GM19397 (cell line): Measurements from ENCODE around the gene BFAR.
"Not testable (repeated sequence)": the region's sequence is repeated elsewhere in the genome, so short reads cannot be mapped to it uniquely, and the experiment has no call there.

ENCODE experiments used
- ATAC-seq: cut with Tn5 transposase; IDR thresholded peaks from one replicate; pipeline ENCODE4 v1.9.1; 2021; ENCODE audit warnings: mild to moderate bottlenecking, moderate library complexity; ENCODE audit not compliant: unreplicated experiment

Gene BFAR

GRCh38 chr16:14632693-14633569 lies at the start of gene BFAR:
Gene BFAR, plus strand, starts transcription at chr16:14632951. Its CDS starts 11,396 bp downstream, at chr16:14644347.
- peak; percentile 80 for ATAC-seq

GRCh38 chr16:14585287-14585686 lies 47.5 kb upstream of the BFAR start:
- no peak for ATAC-seq

GRCh38 chr16:14586637-14587305 lies 46.0 kb upstream of the BFAR start:
- ATAC-seq: no peak

GRCh38 chr16:14600164-14600563 lies 32.6 kb upstream of the BFAR start:
- no peak for ATAC-seq

- no peak for ATAC-seq
Observed at GRCh38 chr16:14602443-14602963, 30.2 kb upstream of the BFAR start.

- no peak for ATAC-seq
Observed at GRCh38 chr16:14606102-14606501, 26.6 kb upstream of the BFAR start.

GRCh38 chr16:14608111-14608566 lies 24.6 kb upstream of the BFAR start:
- ATAC-seq: no peak

GRCh38 chr16:14608604-14609003 lies 24.1 kb upstream of the BFAR start:
- ATAC-seq: no peak

- ATAC-seq: no peak
Observed at GRCh38 chr16:14609716-14610115, 23.0 kb upstream of the BFAR start.

GRCh38 chr16:14611660-14612059 lies 21.1 kb upstream of the BFAR start:
- ATAC-seq: no peak

- no peak for ATAC-seq
Observed at GRCh38 chr16:14613991-14614390, 18.8 kb upstream of the BFAR start.

- no peak for ATAC-seq
Observed at GRCh38 chr16:14616280-14616679, 16.5 kb upstream of the BFAR start.

GRCh38 chr16:14618566-14618965 lies 14.2 kb upstream of the BFAR start:
- no peak for ATAC-seq

- no peak for ATAC-seq
Observed at GRCh38 chr16:14627078-14627477, 5.7 kb upstream of the BFAR start.

GRCh38 chr16:14628806-14629611 lies 3.7 kb upstream of the BFAR start:
- ATAC-seq: no peak

- no peak for ATAC-seq
Observed at GRCh38 chr16:14629612-14629918, 3.2 kb upstream of the BFAR start.

- ATAC-seq: peak; percentile 57
Observed at GRCh38 chr16:14629919-14630619, 2.7 kb upstream of the BFAR start, which contains the start of gene PARN. Gene PARN, minus strand, starts transcription at chr16:14630260. Its CDS starts 135 bp downstream, at chr16:14630125.

- not testable (repeated sequence) for ATAC-seq
Observed at GRCh38 chr16:14630620-14631330, 2.0 kb upstream of the BFAR start.

- no peak for ATAC-seq
Observed at GRCh38 chr16:14634389-14634725, 1.6 kb downstream of the BFAR start.
